K562 (cell line): ENCODE data around the gene NRM. TPM values are rescaled to one million over a fixed set of nuclear protein-coding genes. Genes with fewer than 3 reads are reported as not detected.

Source experiments
- CTCF ChIP-seq, 3 experiments: IDR thresholded peaks in 2 of 3; conservative IDR thresholded peaks in 1 of 3; 2 replicates each; pipeline ENCODE4 v1.5.1; 2011 to 2012; ENCODE audit warnings: low read length in 3 of 3, mild to moderate bottlenecking in 3 of 3, control low read depth in 2 of 3, improper control_type of control experiment in 1 of 3, inconsistent platforms in 1 of 3, low read depth in 1 of 3, mixed read lengths in 1 of 3, moderate library complexity in 1 of 3; ENCODE audit not compliant: insufficient read depth in 2 of 3
- DDX20 ChIP-seq: fragments of 450-650 bp; IDR thresholded peaks from 2 replicates; pipeline ENCODE4 v1.6.1; 2016; ENCODE audit warnings: missing genetic modification characterization, low read depth, mild to moderate bottlenecking, missing compliant biosample characterization, moderate library complexity
- DMBX1 ChIP-seq: fragments of 250-450 bp; sonication (Bioruptor Pico); IDR thresholded peaks from 2 replicates; pipeline ENCODE4 v1.8.0; 2022; ENCODE audit warnings: inconsistent platforms, mild to moderate bottlenecking, moderate library complexity, borderline replicate concordance
- EP300 ChIP-seq: IDR thresholded peaks from 2 replicates; pipeline ENCODE4 v1.6.1; 2012; ENCODE audit warnings: low read length, improper control_type of control experiment
- HNRNPK ChIP-seq: fragments of 200-400 bp; formaldehyde crosslinking; IDR thresholded peaks from one replicate; pipeline ENCODE4 v1.6.1; 2018; ENCODE audit warnings: mild to moderate bottlenecking, low read depth, low read length; ENCODE audit not compliant: poor library complexity, severe bottlenecking
- POLR3G ChIP-seq: IDR thresholded peaks from 2 replicates; pipeline ENCODE4 v1.6.1; 2011; ENCODE audit not compliant: insufficient read length, insufficient replicate concordance; ENCODE audit errors: extremely low read depth
- RBBP5 ChIP-seq: fragments of 200-600 bp; sonication (generic); IDR thresholded peaks from 2 replicates; pipeline ENCODE4 v1.6.1; 2012; ENCODE audit warnings: borderline replicate concordance, mild to moderate bottlenecking, low read length, control low read depth, inconsistent platforms; ENCODE audit not compliant: insufficient read depth, poor library complexity, severe bottlenecking
- SRSF9 ChIP-seq: fragments of 200-400 bp; formaldehyde crosslinking; IDR thresholded peaks from 2 replicates; pipeline ENCODE4 v1.6.1; 2017; ENCODE audit warnings: low read depth, low read length, borderline replicate concordance
- TBL1XR1 ChIP-seq, 2 experiments: IDR thresholded peaks; 2 replicates each; pipeline ENCODE4 v1.6.1; 2012; ENCODE audit warnings: improper control_type of control experiment in 2 of 2, low read length in 2 of 2, mild to moderate bottlenecking in 1 of 2
- ZKSCAN1 ChIP-seq: fragments of 150-350 bp; IDR thresholded peaks from 2 replicates; pipeline ENCODE4 v1.6.1; 2016; ENCODE audit warnings: low read depth, low read length
- ZNF41 ChIP-seq: fragments of 250-450 bp; sonication (Bioruptor Pico); conservative IDR thresholded peaks from 2 replicates; pipeline ENCODE4 v1.4.0; 2020; ENCODE audit warnings: mild to moderate bottlenecking
- ZSCAN29 ChIP-seq: fragments of 450-650 bp; IDR thresholded peaks from 2 replicates; pipeline ENCODE4 v1.6.1; 2017
- polyA plus RNA-seq, 8 experiments: library from polyadenylated mRNA; depleted of rRNA in 4 of 8; stranded (reverse) in 5 of 8; unstranded in 3 of 8; fragments of >200 nt; fragmentation: Nextera tagmentation in 2 of 8; fragmentation: Illumina TruSeq in 1 of 8; extraction: Ambion mirVana in 2 of 8; extraction: Trizol in 1 of 8; gene quantifications; 2 replicates each; pipeline versions ENCODE4 v1.2.1 to v1.2.3, GENCODE V29; 2011 to 2014; ENCODE audit warnings: inconsistent platforms in 1 of 8, missing spikeins in 1 of 8
- total RNA-seq, 7 experiments: library from RNA; depleted of rRNA in 6 of 7; stranded (reverse); fragments of >200 nt in 6 of 7; fragmentation: Illumina TruSeq in 2 of 7; extraction: Trizol in 2 of 7; gene quantifications; 2 replicates each; pipeline versions ENCODE4 v1.2.1 to v1.2.3, GENCODE V29; 2011 to 2021; ENCODE audit warnings: low replicate concordance in 1 of 7
- TF ChIP-seq, protein P1 (sequence below): sonication (generic); formaldehyde crosslinking; IDR thresholded peaks from 2 replicates; pipeline ENCODE4 v1.9.0; 2022; ENCODE audit warnings: mild to moderate bottlenecking, missing genetic modification reagents
- TF ChIP-seq, protein P2 (sequence below): sonication (generic); formaldehyde crosslinking; IDR thresholded peaks from 2 replicates; pipeline ENCODE4 v1.8.0; 2022; ENCODE audit warnings: missing genetic modification reagents, mild to moderate bottlenecking, borderline replicate concordance
- TF ChIP-seq, protein P3 (sequence below): sonication (generic); formaldehyde crosslinking; IDR thresholded peaks from 2 replicates; pipeline ENCODE4 v1.8.0; 2022; ENCODE audit warnings: missing genetic modification reagents, mild to moderate bottlenecking, moderate library complexity, borderline replicate concordance
- TF ChIP-seq, protein P4 (sequence below), 2 experiments: fragments of 150-350 bp in 1 of 2; IDR thresholded peaks; 2 replicates each; pipeline ENCODE4 v1.6.1; 2012 to 2016; ENCODE audit warnings: low read depth in 2 of 2, low read length in 2 of 2, mild to moderate bottlenecking in 1 of 2, moderate library complexity in 1 of 2

Gene NRM
- total and polyA plus RNA-seq, 9 of the 15 experiments (the other 6 are each of a cell fraction or from before 2014, with no cell fraction given) = 9.7 to 58.2 (median 18.1) TPM

GRCh38 chr6:30672445-30673253 lies 18.1 kb downstream of the NRM start, which contains the start of gene DHX16 (continued):
- peak; percentile 85 to 98 (median 97) for TF ChIP-seq CTCF (IDR thresholded peaks at IDR 0.05 in 2 of 3, conservative IDR thresholded peaks at IDR 0.05 in 1 of 3; ENCODE audit: insufficient read depth in 2 of 3, low read depth in 1 of 3, low read length in 3 of 3)
- TF ChIP-seq, protein P1, sequence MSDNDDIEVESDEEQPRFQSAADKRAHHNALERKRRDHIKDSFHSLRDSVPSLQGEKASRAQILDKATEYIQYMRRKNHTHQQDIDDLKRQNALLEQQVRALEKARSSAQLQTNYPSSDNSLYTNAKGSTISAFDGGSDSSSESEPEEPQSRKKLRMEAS = peak; percentile 83
- TF ChIP-seq, protein P2, sequence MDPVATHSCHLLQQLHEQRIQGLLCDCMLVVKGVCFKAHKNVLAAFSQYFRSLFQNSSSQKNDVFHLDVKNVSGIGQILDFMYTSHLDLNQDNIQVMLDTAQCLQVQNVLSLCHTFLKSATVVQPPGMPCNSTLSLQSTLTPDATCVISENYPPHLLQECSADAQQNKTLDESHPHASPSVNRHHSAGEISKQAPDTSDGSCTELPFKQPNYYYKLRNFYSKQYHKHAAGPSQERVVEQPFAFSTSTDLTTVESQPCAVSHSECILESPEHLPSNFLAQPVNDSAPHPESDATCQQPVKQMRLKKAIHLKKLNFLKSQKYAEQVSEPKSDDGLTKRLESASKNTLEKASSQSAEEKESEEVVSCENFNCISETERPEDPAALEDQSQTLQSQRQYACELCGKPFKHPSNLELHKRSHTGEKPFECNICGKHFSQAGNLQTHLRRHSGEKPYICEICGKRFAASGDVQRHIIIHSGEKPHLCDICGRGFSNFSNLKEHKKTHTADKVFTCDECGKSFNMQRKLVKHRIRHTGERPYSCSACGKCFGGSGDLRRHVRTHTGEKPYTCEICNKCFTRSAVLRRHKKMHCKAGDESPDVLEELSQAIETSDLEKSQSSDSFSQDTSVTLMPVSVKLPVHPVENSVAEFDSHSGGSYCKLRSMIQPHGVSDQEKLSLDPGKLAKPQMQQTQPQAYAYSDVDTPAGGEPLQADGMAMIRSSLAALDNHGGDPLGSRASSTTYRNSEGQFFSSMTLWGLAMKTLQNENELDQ (CRISPR knock-in tag) = peak; percentile 87; the same call in 1 of the 2 replicates
- TF ChIP-seq, protein P3, sequence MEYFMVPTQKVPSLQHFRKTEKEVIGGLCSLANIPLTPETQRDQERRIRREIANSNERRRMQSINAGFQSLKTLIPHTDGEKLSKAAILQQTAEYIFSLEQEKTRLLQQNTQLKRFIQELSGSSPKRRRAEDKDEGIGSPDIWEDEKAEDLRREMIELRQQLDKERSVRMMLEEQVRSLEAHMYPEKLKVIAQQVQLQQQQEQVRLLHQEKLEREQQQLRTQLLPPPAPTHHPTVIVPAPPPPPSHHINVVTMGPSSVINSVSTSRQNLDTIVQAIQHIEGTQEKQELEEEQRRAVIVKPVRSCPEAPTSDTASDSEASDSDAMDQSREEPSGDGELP (CRISPR knock-in tag) = peak; percentile 72; the same call in 1 of the 2 replicates
- peak; percentile 61; the same call in 1 of the 2 replicates for TF ChIP-seq ZSCAN29
- TF ChIP-seq, protein P4, sequence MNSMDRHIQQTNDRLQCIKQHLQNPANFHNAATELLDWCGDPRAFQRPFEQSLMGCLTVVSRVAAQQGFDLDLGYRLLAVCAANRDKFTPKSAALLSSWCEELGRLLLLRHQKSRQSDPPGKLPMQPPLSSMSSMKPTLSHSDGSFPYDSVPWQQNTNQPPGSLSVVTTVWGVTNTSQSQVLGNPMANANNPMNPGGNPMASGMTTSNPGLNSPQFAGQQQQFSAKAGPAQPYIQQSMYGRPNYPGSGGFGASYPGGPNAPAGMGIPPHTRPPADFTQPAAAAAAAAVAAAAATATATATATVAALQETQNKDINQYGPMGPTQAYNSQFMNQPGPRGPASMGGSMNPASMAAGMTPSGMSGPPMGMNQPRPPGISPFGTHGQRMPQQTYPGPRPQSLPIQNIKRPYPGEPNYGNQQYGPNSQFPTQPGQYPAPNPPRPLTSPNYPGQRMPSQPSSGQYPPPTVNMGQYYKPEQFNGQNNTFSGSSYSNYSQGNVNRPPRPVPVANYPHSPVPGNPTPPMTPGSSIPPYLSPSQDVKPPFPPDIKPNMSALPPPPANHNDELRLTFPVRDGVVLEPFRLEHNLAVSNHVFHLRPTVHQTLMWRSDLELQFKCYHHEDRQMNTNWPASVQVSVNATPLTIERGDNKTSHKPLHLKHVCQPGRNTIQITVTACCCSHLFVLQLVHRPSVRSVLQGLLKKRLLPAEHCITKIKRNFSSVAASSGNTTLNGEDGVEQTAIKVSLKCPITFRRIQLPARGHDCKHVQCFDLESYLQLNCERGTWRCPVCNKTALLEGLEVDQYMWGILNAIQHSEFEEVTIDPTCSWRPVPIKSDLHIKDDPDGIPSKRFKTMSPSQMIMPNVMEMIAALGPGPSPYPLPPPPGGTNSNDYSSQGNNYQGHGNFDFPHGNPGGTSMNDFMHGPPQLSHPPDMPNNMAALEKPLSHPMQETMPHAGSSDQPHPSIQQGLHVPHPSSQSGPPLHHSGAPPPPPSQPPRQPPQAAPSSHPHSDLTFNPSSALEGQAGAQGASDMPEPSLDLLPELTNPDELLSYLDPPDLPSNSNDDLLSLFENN (IDR thresholded peaks at IDR 0.05; ENCODE audit: low read depth in 2 of 2, low read length in 2 of 2) = peak in 1 of 2 experiments; percentile 58; a peak in 1 of 4 replicates
- no peak for TF ChIP-seq ZNF41
- no peak for TF ChIP-seq SRSF9
- no peak for TF ChIP-seq DMBX1 (CRISPR knock-in tag)
- peak; percentile 100 for TF ChIP-seq RBBP5
- TF ChIP-seq EP300 = peak; percentile 58; the same call in 1 of the 2 replicates
- peak in 1 of 2 experiments; percentile 75; a peak in 2 of 4 replicates for TF ChIP-seq TBL1XR1 (IDR thresholded peaks at IDR 0.05; ENCODE audit: low read length in 2 of 2)
- no peak for TF ChIP-seq POLR3G
- peak; percentile 44; the same call in 1 of the 2 replicates for TF ChIP-seq ZKSCAN1
- no peak for TF ChIP-seq DDX20
- no peak for TF ChIP-seq HNRNPK
